Measurements from ENCODE around the gene KIAA1217.
A peak's percentile ranks its signal among the peaks of the same experiment; 100 is the strongest.

Gene KIAA1217

DNA sequence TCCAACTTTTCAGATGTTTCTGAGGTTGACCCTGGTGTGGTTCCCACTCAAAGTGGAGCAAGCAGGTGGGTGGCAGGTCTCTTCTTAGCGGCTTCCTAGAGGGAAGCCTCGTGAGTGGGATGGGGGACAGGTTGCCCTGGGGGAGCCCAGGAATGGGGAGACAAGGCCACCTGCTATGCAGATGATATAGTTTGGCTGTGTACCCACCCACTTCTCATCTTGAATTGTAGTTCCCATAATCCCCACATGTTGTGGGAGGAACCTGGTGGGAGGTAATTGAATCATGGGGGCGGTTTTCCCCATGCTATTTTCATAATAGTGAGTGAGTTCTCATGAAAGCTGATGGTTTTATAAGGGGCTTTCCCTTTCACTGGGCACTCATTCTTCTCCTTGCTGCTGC, 68.3 kb downstream of the KIAA1217 start:
- no peak for DNase-seq (ENCODE audit: low read depth, low spot score)
- in situ Hi-C loops (cut with HindIII; ENCODE audit: low sequenced_read_pairs), result no loop called here
- no peak overlapping the region for H3K4me3 ChIP-seq (ENCODE audit: low read depth, low read length)
- no peak for TF ChIP-seq CTCF (IDR thresholded peaks at IDR 0.05; ENCODE audit: low read depth, low read length)

- in situ Hi-C loops (cut with HindIII; ENCODE audit: low sequenced_read_pairs), result no loop called here
- no peak for TF ChIP-seq CTCF (IDR thresholded peaks at IDR 0.05; ENCODE audit: low read depth, low read length)
- no peak overlapping the region for H3K4me3 ChIP-seq (ENCODE audit: low read depth, low read length)
- peak; percentile 34 for DNase-seq (ENCODE audit: low read depth, low spot score)
Observed at GRCh38 chr10:24277771-24278170, 68.8 kb downstream of the KIAA1217 start.

DNA sequence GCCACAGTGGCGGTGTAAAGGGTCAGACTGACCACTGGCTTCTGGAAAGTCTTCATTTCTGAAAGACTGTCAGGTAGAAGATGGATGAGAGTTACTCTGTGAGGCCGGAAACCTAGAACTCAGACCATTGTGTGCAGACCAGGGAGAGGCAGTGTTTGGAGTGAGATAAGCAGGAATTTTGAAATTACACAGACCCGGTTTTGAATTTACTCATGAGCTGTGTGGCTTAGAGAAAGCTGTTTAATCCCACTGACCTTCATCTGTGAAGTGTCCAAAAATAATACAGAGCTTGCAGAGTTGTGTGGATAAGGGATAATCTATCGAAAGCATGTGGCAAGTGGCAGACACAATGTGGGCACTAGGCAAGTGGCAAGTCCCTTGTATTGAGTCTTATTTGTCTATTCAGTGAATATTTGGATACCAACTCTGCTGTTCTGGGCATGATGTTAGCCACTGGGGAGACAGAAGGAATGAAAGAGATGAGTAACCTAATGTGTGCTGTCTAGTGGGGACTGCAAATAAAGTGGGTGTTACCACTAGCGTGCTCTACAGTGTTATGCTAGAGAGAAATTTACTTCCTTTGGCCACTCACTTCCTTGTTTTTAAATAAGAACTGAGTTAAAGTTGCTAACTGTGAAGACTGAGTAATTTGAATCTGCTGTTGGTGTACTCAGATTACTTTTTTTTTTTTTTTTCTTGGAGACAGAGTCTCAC, 69.4 kb downstream of the KIAA1217 start:
- no peak for TF ChIP-seq CTCF (IDR thresholded peaks at IDR 0.05; ENCODE audit: low read depth, low read length)
- H3K4me3 ChIP-seq (ENCODE audit: low read depth, low read length), result no peak overlapping the region
- in situ Hi-C loops (cut with HindIII; ENCODE audit: low sequenced_read_pairs), result no loop called here
- DNase-seq (ENCODE audit: low read depth, low spot score), result no peak

- TF ChIP-seq CTCF (IDR thresholded peaks at IDR 0.05; ENCODE audit: low read depth, low read length), result no peak
- in situ Hi-C loops (cut with HindIII; ENCODE audit: low sequenced_read_pairs), result no loop called here
- no peak for DNase-seq (ENCODE audit: low read depth, low spot score)
- no peak overlapping the region for H3K4me3 ChIP-seq (ENCODE audit: low read depth, low read length)
Observed at GRCh38 chr10:24279166-24279565, 70.2 kb downstream of the KIAA1217 start.

- DNase-seq (ENCODE audit: low read depth, low spot score), result no peak
- TF ChIP-seq CTCF (IDR thresholded peaks at IDR 0.05; ENCODE audit: low read depth, low read length), result no peak
- in situ Hi-C loops (cut with HindIII; ENCODE audit: low sequenced_read_pairs), result no loop called here
Observed at GRCh38 chr10:24287559-24288195, 78.7 kb downstream of the KIAA1217 start.

GRCh38 chr10:24288581-24288980, 79.6 kb downstream of the KIAA1217 start:
- no peak for TF ChIP-seq CTCF (IDR thresholded peaks at IDR 0.05; ENCODE audit: low read depth, low read length)
- no peak overlapping the region for H3K4me3 ChIP-seq (ENCODE audit: low read depth, low read length)
- in situ Hi-C loops (cut with HindIII; ENCODE audit: low sequenced_read_pairs), result no loop called here
- no peak for DNase-seq (ENCODE audit: low read depth, low spot score)

More at GRCh38 chr10:24287559-24288195, 78.7 kb downstream of the KIAA1217 start:
- H3K4me3 ChIP-seq (ENCODE audit: low read depth, low read length), result no peak overlapping the region

All from astrocyte of the spinal cord (primary cell).